ENCODE results near the gene TRPM2.
"Not testable (repeated sequence)": the region's sequence is repeated elsewhere in the genome, so short reads cannot be mapped to it uniquely, and the experiment has no call there.

The TRPM2 gene

GRCh38 chr21:44471996-44472395, 118.6 kb downstream of the TRPM2 start:
- H3K4me3 Mint-ChIP-seq, result no peak overlapping the region
- no peaks in the 10 kb centered on the region for H3K36me3 Mint-ChIP-seq (ENCODE audit: low read depth)
- DNase-seq (ENCODE audit: low spot score), result no peak
- no peaks in the 10 kb centered on the region for H3K4me1 Mint-ChIP-seq (ENCODE audit: low read depth)
- no peaks in the 10 kb centered on the region for H3K9me3 Mint-ChIP-seq
- H3K27me3 Mint-ChIP-seq (ENCODE audit: low read depth), result peaks cover 2% of the 10 kb centered on the region
- H3K27ac Mint-ChIP-seq, result no peak overlapping the region

GRCh38 chr21:44473915-44474555, 120.6 kb downstream of the TRPM2 start:
- peaks cover 2% of the 10 kb centered on the region for H3K27me3 Mint-ChIP-seq (ENCODE audit: low read depth)
- no peak for DNase-seq (ENCODE audit: low spot score)
- H3K4me1 Mint-ChIP-seq (ENCODE audit: low read depth), result no peaks in the 10 kb centered on the region
- no peak overlapping the region for H3K27ac Mint-ChIP-seq
- no peak overlapping the region for H3K4me3 Mint-ChIP-seq
- H3K36me3 Mint-ChIP-seq (ENCODE audit: low read depth), result no peaks in the 10 kb centered on the region
- no peaks in the 10 kb centered on the region for H3K9me3 Mint-ChIP-seq

GRCh38 chr21:44475266-44475845, 121.9 kb downstream of the TRPM2 start:
- Mint-ChIP-seq H3K27me3 (ENCODE audit: low read depth) (peaks cover 2% of the 10 kb centered on the region), H3K9me3 (no peaks in the 10 kb centered on the region)

GRCh38 chr21:44477131-44477530, 123.7 kb downstream of the TRPM2 start:
- no peak for DNase-seq (ENCODE audit: low spot score)
- Mint-ChIP-seq H3K36me3 (ENCODE audit: low read depth) (no peaks in the 10 kb centered on the region), H3K9me3 (no peaks in the 10 kb centered on the region), H3K4me3 (no peak overlapping the region), H3K27me3 (ENCODE audit: low read depth) (no peaks in the 10 kb centered on the region), H3K4me1 (ENCODE audit: low read depth) (peaks cover 5% of the 10 kb centered on the region), H3K27ac (no peak overlapping the region)

More at GRCh38 chr21:44475266-44475845, 121.9 kb downstream of the TRPM2 start:
- Mint-ChIP-seq H3K4me3 (no peak overlapping the region), H3K36me3 (ENCODE audit: low read depth) (no peaks in the 10 kb centered on the region), H3K4me1 (ENCODE audit: low read depth) (peaks cover 5% of the 10 kb centered on the region), H3K27ac (no peak overlapping the region)
- DNase-seq (ENCODE audit: low spot score), result no peak

GRCh38 chr21:44477712-44478111, 124.3 kb downstream of the TRPM2 start:
- Mint-ChIP-seq H3K27me3 (ENCODE audit: low read depth) (no peaks in the 10 kb centered on the region), H3K4me1 (ENCODE audit: low read depth) (peaks cover 5% of the 10 kb centered on the region), H3K27ac (no peak overlapping the region), H3K9me3 (no peaks in the 10 kb centered on the region), H3K4me3 (no peak overlapping the region), H3K36me3 (ENCODE audit: low read depth) (no peaks in the 10 kb centered on the region)
- DNase-seq (ENCODE audit: low spot score), result no peak

GRCh38 chr21:44478124-44478800, 124.8 kb downstream of the TRPM2 start:
- peaks cover 5% of the 10 kb centered on the region for H3K4me1 Mint-ChIP-seq (ENCODE audit: low read depth)
- no peak overlapping the region for H3K27ac Mint-ChIP-seq
- H3K4me3 Mint-ChIP-seq, result no peak overlapping the region
- H3K36me3 Mint-ChIP-seq (ENCODE audit: low read depth), result no peaks in the 10 kb centered on the region
- H3K9me3 Mint-ChIP-seq, result no peaks in the 10 kb centered on the region
- no peak for DNase-seq (ENCODE audit: low spot score)
- no peaks in the 10 kb centered on the region for H3K27me3 Mint-ChIP-seq (ENCODE audit: low read depth)

GRCh38 chr21:44478801-44479167, 125.4 kb downstream of the TRPM2 start:
- Mint-ChIP-seq H3K27me3 (ENCODE audit: low read depth) (no peaks in the 10 kb centered on the region), H3K4me3 (no peak overlapping the region), H3K9me3 (no peaks in the 10 kb centered on the region), H3K4me1 (ENCODE audit: low read depth) (peaks cover 5% of the 10 kb centered on the region), H3K36me3 (ENCODE audit: low read depth) (no peaks in the 10 kb centered on the region), H3K27ac (no peak overlapping the region)
- DNase-seq (ENCODE audit: low spot score), result no peak

- not testable (repeated sequence) for H3K27me3 Mint-ChIP-seq (ENCODE audit: low read depth); H3K27ac Mint-ChIP-seq; H3K9me3 Mint-ChIP-seq; H3K36me3 Mint-ChIP-seq (ENCODE audit: low read depth); H3K4me1 Mint-ChIP-seq (ENCODE audit: low read depth); H3K4me3 Mint-ChIP-seq
- DNase-seq (ENCODE audit: low spot score), result peak; percentile 41
These were observed 126.3 kb downstream of the TRPM2 start for GRCh38 chr21:44479556-44480199.

- DNase-seq (ENCODE audit: low spot score), result no peak
- Mint-ChIP-seq H3K36me3 (ENCODE audit: low read depth) (no peaks in the 10 kb centered on the region), H3K27me3 (ENCODE audit: low read depth) (no peaks in the 10 kb centered on the region)
These were observed 127.0 kb downstream of the TRPM2 start for GRCh38 chr21:44480200-44481053.

GRCh38 chr21:44482581-44483287, 129.3 kb downstream of the TRPM2 start:
- no peaks in the 10 kb centered on the region for H3K36me3 Mint-ChIP-seq (ENCODE audit: low read depth)
- no peaks in the 10 kb centered on the region for H3K9me3 Mint-ChIP-seq
- no peak overlapping the region for H3K4me3 Mint-ChIP-seq
- H3K27me3 Mint-ChIP-seq (ENCODE audit: low read depth), result peaks cover under 1% of the 10 kb centered on the region
- peaks cover 5% of the 10 kb centered on the region for H3K4me1 Mint-ChIP-seq (ENCODE audit: low read depth)
- no peak overlapping the region for H3K27ac Mint-ChIP-seq
- DNase-seq (ENCODE audit: low spot score), result no peak

More at GRCh38 chr21:44480200-44481053, 127.0 kb downstream of the TRPM2 start:
- Mint-ChIP-seq H3K27ac (no peak overlapping the region), H3K4me3 (no peak overlapping the region), H3K4me1 (ENCODE audit: low read depth) (peaks cover 5% of the 10 kb centered on the region), H3K9me3 (no peaks in the 10 kb centered on the region)

GRCh38 chr21:44483288-44484237, 130.1 kb downstream of the TRPM2 start:
- H3K36me3 Mint-ChIP-seq (ENCODE audit: low read depth), result no peaks in the 10 kb centered on the region
- no peak overlapping the region for H3K27ac Mint-ChIP-seq
- H3K4me1 Mint-ChIP-seq (ENCODE audit: low read depth), result peaks cover 5% of the 10 kb centered on the region
- H3K9me3 Mint-ChIP-seq, result no peaks in the 10 kb centered on the region
- H3K27me3 Mint-ChIP-seq (ENCODE audit: low read depth), result peaks cover 4% of the 10 kb centered on the region
- DNase-seq (ENCODE audit: low spot score), result no peak
- H3K4me3 Mint-ChIP-seq, result no peak overlapping the region

GRCh38 chr21:44484498-44485253, 131.3 kb downstream of the TRPM2 start:
- Mint-ChIP-seq H3K4me3 (no peak overlapping the region), H3K27ac (no peak overlapping the region)

More at GRCh38 chr21:44484498-44485253, 131.3 kb downstream of the TRPM2 start:
- no peak for DNase-seq (ENCODE audit: low spot score)
- no peaks in the 10 kb centered on the region for H3K36me3 Mint-ChIP-seq (ENCODE audit: low read depth)
- H3K4me1 Mint-ChIP-seq (ENCODE audit: low read depth), result peaks cover under 1% of the 10 kb centered on the region
- peaks cover 4% of the 10 kb centered on the region for H3K27me3 Mint-ChIP-seq (ENCODE audit: low read depth)
- no peaks in the 10 kb centered on the region for H3K9me3 Mint-ChIP-seq
